Astrocyte (in vitro differentiated cells and primary cell): Measurements from ENCODE around the gene TRPM7. TPM values are rescaled to one million over a fixed set of nuclear protein-coding genes. Genes with fewer than 3 reads are reported as not detected.

Experiments
- DNase-seq: peaks from one replicate; pipeline ENCODE4 v3.0.0-alpha.2; 2010; ENCODE audit warnings: low read depth
- FAIRE-seq: peaks from 2 replicates; lab custom pipeline; 2011; peaks lifted over from hg19 to GRCh38; lab: Jason Lieb, UNC
- H2AFZ ChIP-seq: 2 replicates; pipeline ENCODE4 v1.6.0; 2012; ENCODE audit warnings: low read depth, low read length, inconsistent platforms
- H3K27ac ChIP-seq: 2 replicates; pipeline ENCODE4 v1.5.1; 2011; ENCODE audit warnings: low read depth, low read length, inconsistent platforms
- H3K27me3 ChIP-seq: 2 replicates; pipeline ENCODE4 v1.6.0; 2011; ENCODE audit warnings: low read length, inconsistent platforms; ENCODE audit not compliant: insufficient read depth
- H3K36me3 ChIP-seq: 2 replicates; pipeline ENCODE4 v1.5.1; 2011; ENCODE audit warnings: low read length, inconsistent platforms; ENCODE audit not compliant: insufficient read depth
- H3K4me1 ChIP-seq: 2 replicates; pipeline ENCODE4 v1.5.1; 2011; ENCODE audit warnings: low read length, inconsistent platforms; ENCODE audit not compliant: insufficient read depth
- H3K4me2 ChIP-seq: 2 replicates; pipeline ENCODE4 v1.6.0; 2012; ENCODE audit warnings: low read length, inconsistent platforms
- H3K4me3 ChIP-seq: 2 replicates; pipeline ENCODE4 v1.5.1; 2011; ENCODE audit warnings: low read depth, mild to moderate bottlenecking, low read length, inconsistent platforms; ENCODE audit not compliant: insufficient read depth
- H3K79me2 ChIP-seq: 2 replicates; pipeline ENCODE4 v1.6.0; 2012; ENCODE audit warnings: mild to moderate bottlenecking, low read length, inconsistent platforms; ENCODE audit not compliant: insufficient read depth
- H3K9ac ChIP-seq: 2 replicates; pipeline ENCODE4 v1.6.0; 2012; ENCODE audit warnings: mild to moderate bottlenecking, low read length, inconsistent platforms
- H3K9me3 ChIP-seq: 2 replicates; pipeline ENCODE4 v1.5.1; 2012; ENCODE audit warnings: low read depth, mild to moderate bottlenecking, low read length, inconsistent platforms; ENCODE audit not compliant: insufficient read depth
- H4K20me1 ChIP-seq: 2 replicates; pipeline ENCODE4 v1.6.0; 2012; ENCODE audit warnings: low read length, inconsistent platforms; ENCODE audit not compliant: insufficient read depth
- H3K27ac Mint-ChIP-seq: one replicate; pipeline ENCODE4 v1.8.0; 2021; ENCODE audit warnings: mild to moderate bottlenecking, mixed read lengths; ENCODE audit not compliant: unreplicated experiment
- H3K27me3 Mint-ChIP-seq: one replicate; pipeline ENCODE4 v1.8.0; 2021; ENCODE audit warnings: low read depth, mixed read lengths; ENCODE audit not compliant: unreplicated experiment
- H3K36me3 Mint-ChIP-seq: one replicate; pipeline ENCODE4 v1.8.0; 2021; ENCODE audit warnings: low read depth, mixed read lengths; ENCODE audit not compliant: unreplicated experiment
- H3K4me1 Mint-ChIP-seq: one replicate; pipeline ENCODE4 v1.8.0; 2021; ENCODE audit warnings: low read depth, mixed read lengths; ENCODE audit not compliant: unreplicated experiment
- H3K4me3 Mint-ChIP-seq: one replicate; pipeline ENCODE4 v1.8.0; 2021; ENCODE audit warnings: mild to moderate bottlenecking, moderate library complexity, mixed read lengths; ENCODE audit not compliant: unreplicated experiment
- H3K9me3 Mint-ChIP-seq: one replicate; pipeline ENCODE4 v1.8.0; 2021; ENCODE audit warnings: mild to moderate bottlenecking, mixed read lengths; ENCODE audit not compliant: unreplicated experiment
- EZH2 ChIP-seq: IDR thresholded peaks from 2 replicates; pipeline ENCODE4 v1.6.1; 2012; ENCODE audit warnings: mild to moderate bottlenecking, low read length, inconsistent platforms; ENCODE audit not compliant: insufficient read depth
- total RNA-seq: library from RNA; stranded (reverse); gene quantifications from 2 replicates; pipeline ENCODE4 v1.2.1, GENCODE V29; 2021
- TF ChIP-seq, protein P1 (sequence below): IDR thresholded peaks from 2 replicates; pipeline ENCODE4 v1.5.1; 2011; ENCODE audit warnings: low read depth, mild to moderate bottlenecking, inconsistent platforms, low read length, moderate library complexity; ENCODE audit not compliant: insufficient read depth

Gene TRPM7
- total RNA-seq, 1 donor from 2014 or later = 27.8 TPM

DNA sequence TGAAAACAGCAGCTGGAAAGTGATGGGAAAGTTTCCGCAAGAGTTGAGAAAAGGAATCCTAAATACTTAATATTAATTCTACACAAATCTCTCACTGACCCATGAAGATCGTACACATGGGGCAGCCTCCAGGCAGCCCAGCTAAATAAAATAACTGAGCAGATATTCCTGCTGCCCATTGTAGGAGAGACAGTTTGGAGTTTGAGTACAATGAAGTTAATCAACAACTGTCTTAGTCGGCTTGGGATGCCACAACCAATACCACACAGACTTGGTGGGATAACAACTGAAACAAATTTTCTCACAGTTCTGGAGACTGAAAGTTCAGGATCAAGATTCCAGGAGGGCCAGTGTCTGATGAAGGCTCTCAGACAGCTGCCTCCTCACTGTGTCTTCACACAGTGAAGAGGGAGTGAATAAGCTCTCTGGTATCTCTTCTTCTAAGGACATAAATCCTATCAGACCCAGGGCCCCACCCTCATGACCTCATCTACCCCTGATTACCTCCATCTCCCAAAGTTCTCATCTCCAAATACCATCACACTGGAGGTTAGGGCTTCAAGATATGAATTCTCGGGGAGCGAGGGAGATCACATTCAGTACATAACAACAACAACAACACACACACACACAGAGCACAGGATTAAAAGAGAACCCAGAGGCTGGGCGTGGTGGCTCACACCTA lies 9.7 kb downstream of the TRPM7 start:
- Mint-ChIP-seq H3K4me1 (peaks cover 12% of the 10 kb centered on the region), H3K27ac (peak overlapping the region; percentile 99), H3K4me3 (peak overlapping the region; percentile 64), H3K36me3 (no peaks in the 10 kb centered on the region), H3K27me3 (no peaks in the 10 kb centered on the region), H3K9me3 (no peaks in the 10 kb centered on the region)
- no peak for FAIRE-seq
- Histone ChIP-seq H3K9me3 (no peaks in the 10 kb centered on the region), H3K4me2 (peak overlapping the region; percentile 25), H3K27me3 (no peaks in the 10 kb centered on the region), H3K4me1 (no peaks in the 10 kb centered on the region), H3K4me3 (no peak overlapping the region), H2AFZ (no peak overlapping the region), H3K36me3 (no peaks in the 10 kb centered on the region), H3K79me2 (peaks cover 95% of the 10 kb centered on the region), H4K20me1 (peaks cover 46% of the 10 kb centered on the region), H3K9ac (peak overlapping the region; percentile 31), H3K27ac (peak overlapping the region; percentile 34)
- peak; percentile 54 for DNase-seq
- no peak for TF ChIP-seq EZH2
- TF ChIP-seq, protein P1, sequence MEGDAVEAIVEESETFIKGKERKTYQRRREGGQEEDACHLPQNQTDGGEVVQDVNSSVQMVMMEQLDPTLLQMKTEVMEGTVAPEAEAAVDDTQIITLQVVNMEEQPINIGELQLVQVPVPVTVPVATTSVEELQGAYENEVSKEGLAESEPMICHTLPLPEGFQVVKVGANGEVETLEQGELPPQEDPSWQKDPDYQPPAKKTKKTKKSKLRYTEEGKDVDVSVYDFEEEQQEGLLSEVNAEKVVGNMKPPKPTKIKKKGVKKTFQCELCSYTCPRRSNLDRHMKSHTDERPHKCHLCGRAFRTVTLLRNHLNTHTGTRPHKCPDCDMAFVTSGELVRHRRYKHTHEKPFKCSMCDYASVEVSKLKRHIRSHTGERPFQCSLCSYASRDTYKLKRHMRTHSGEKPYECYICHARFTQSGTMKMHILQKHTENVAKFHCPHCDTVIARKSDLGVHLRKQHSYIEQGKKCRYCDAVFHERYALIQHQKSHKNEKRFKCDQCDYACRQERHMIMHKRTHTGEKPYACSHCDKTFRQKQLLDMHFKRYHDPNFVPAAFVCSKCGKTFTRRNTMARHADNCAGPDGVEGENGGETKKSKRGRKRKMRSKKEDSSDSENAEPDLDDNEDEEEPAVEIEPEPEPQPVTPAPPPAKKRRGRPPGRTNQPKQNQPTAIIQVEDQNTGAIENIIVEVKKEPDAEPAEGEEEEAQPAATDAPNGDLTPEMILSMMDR = no peak

DNA sequence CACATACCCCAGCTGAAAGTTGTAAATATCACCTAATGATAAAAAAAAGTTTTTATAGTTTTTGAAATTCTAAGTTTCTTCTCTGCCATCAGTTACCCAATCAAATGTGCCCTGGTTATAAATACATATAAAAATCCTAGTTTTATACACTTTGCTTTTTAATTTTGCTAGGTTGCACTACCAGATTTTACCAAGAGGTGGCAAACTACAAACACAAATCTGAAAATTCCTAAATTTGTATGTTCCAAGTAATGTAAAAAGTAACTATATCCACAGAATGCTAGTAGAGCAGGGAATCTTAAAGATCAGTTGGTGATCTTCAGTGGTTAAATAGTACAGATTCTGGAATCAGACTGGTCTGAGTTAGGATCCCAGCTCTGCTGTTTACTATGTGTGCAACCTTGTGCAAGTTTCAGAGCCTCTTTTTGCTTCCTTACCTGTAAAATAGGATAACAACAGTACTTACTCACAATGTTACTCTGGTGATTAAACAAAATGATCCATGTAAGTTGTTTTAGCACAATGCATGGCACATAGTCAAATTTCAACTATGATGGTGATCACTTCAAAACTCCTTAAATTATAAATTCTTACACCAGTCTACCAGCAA lies 11.0 kb downstream of the TRPM7 start:
- Mint-ChIP-seq H3K27ac (peak overlapping the region; percentile 51), H3K36me3 (no peaks in the 10 kb centered on the region), H3K27me3 (no peaks in the 10 kb centered on the region), H3K4me3 (no peak overlapping the region), H3K4me1 (peaks cover 11% of the 10 kb centered on the region), H3K9me3 (no peaks in the 10 kb centered on the region)
- no peak overlapping the region for H2AFZ ChIP-seq
- no peak overlapping the region for H3K9ac ChIP-seq
- H3K4me1 ChIP-seq = no peaks in the 10 kb centered on the region
- H4K20me1 ChIP-seq = peaks cover 48% of the 10 kb centered on the region
- H3K4me3 ChIP-seq = no peak overlapping the region
- H3K27ac ChIP-seq = no peak overlapping the region
- no peak for FAIRE-seq
- no peaks in the 10 kb centered on the region for H3K27me3 ChIP-seq
- H3K9me3 ChIP-seq = no peaks in the 10 kb centered on the region
- no peak for DNase-seq
- no peak overlapping the region for H3K4me2 ChIP-seq
- no peak for TF ChIP-seq EZH2
- TF ChIP-seq, protein P1 = peak; percentile 79
- H3K36me3 ChIP-seq = no peaks in the 10 kb centered on the region
- H3K79me2 ChIP-seq = peaks cover 96% of the 10 kb centered on the region

DNA sequence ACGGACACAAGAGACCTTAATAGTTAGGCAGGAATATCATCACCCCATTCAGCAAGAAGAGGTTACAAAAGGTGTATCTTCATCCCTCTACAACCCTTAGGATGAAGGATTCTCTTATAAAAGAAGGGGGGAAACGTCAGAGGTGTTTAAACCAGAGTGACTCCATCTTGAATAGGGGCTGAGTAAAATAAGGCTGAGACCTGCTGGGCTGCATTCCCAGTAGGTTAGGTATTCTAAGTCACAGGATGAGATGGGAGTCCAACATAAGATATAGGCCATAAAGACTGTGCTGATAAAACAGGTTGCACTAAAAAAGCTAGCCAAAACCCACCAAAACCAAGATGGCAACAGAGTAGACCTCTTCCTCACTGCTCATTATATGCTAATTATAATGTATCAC lies 16.5 kb downstream of the TRPM7 start:
- Histone ChIP-seq H2AFZ (no peak overlapping the region), H3K4me1 (no peaks in the 10 kb centered on the region), H3K4me3 (no peak overlapping the region), H3K36me3 (no peaks in the 10 kb centered on the region), H3K27ac (no peak overlapping the region), H3K9me3 (no peaks in the 10 kb centered on the region), H3K4me2 (no peak overlapping the region), H3K79me2 (peaks cover 86% of the 10 kb centered on the region), H3K27me3 (no peaks in the 10 kb centered on the region), H4K20me1 (peaks cover 48% of the 10 kb centered on the region), H3K9ac (no peak overlapping the region)
- FAIRE-seq = no peak
- no peak for DNase-seq
- no peak overlapping the region for H3K4me3 Mint-ChIP-seq
- H3K4me1 Mint-ChIP-seq = no peaks in the 10 kb centered on the region
- TF ChIP-seq, protein P1 = no peak
- H3K36me3 Mint-ChIP-seq = peaks cover 4% of the 10 kb centered on the region
- H3K9me3 Mint-ChIP-seq = no peaks in the 10 kb centered on the region
- no peak overlapping the region for H3K27ac Mint-ChIP-seq
- H3K27me3 Mint-ChIP-seq = no peaks in the 10 kb centered on the region
